KMS-11 (cell line): ENCODE measurements around the gene ZNF394.
A peak's percentile ranks its signal among the peaks of the same experiment; 100 is the strongest.

Experiments
- H2AFZ ChIP-seq: fragments of 200-600 bp; sonication (generic); 2 replicates; pipeline ENCODE4 v1.6.1; 2016; ENCODE audit warnings: antibody characterized with exemption, mixed run types, low read depth
- H3K27ac ChIP-seq: fragments of 200-600 bp; sonication (generic); 2 replicates; pipeline ENCODE4 v1.6.1; 2016; ENCODE audit warnings: mild to moderate bottlenecking, mixed run types
- H3K27me3 ChIP-seq: fragments of 200-600 bp; sonication (generic); 2 replicates; pipeline ENCODE4 v1.6.1; 2017; ENCODE audit warnings: mild to moderate bottlenecking, low read depth, mixed run types, moderate library complexity; ENCODE audit not compliant: insufficient read depth
- H3K36me3 ChIP-seq: fragments of 200-600 bp; sonication (generic); 2 replicates; pipeline ENCODE4 v1.6.1; 2017; ENCODE audit warnings: mild to moderate bottlenecking, mixed run types; ENCODE audit not compliant: insufficient read depth
- H3K4me1 ChIP-seq: fragments of 200-600 bp; sonication (generic); 2 replicates; pipeline ENCODE4 v1.6.1; 2016; ENCODE audit warnings: mild to moderate bottlenecking, low read depth, mixed run types; ENCODE audit not compliant: poor library complexity, severe bottlenecking
- H3K4me2 ChIP-seq: fragments of 200-600 bp; sonication (generic); 2 replicates; pipeline ENCODE4 v1.7.0; 2016; ENCODE audit warnings: mild to moderate bottlenecking, mixed run types
- H3K4me3 ChIP-seq: fragments of 200-600 bp; sonication (generic); IDR thresholded peaks from 2 replicates; pipeline ENCODE4 v1.6.1; 2017; ENCODE audit warnings: low read depth, low read length, mixed read lengths; ENCODE audit not compliant: insufficient read depth
- H3K79me2 ChIP-seq: fragments of 200-600 bp; sonication (generic); 2 replicates; pipeline ENCODE4 v1.6.1; 2016; ENCODE audit warnings: low read depth, mixed run types; ENCODE audit not compliant: insufficient read depth
- H3K9ac ChIP-seq: fragments of 200-600 bp; sonication (generic); 2 replicates; pipeline ENCODE4 v1.6.1; 2016; ENCODE audit warnings: mild to moderate bottlenecking, mixed run types
- H4K20me1 ChIP-seq: fragments of 200-600 bp; sonication (generic); 2 replicates; pipeline ENCODE4 v1.6.1; 2016; ENCODE audit warnings: mild to moderate bottlenecking, mixed run types; ENCODE audit not compliant: insufficient read depth
- CTCF ChIP-seq: fragments of 200-600 bp; sonication (generic); conservative IDR thresholded peaks from 2 replicates; pipeline ENCODE4 v1.6.1; 2017; ENCODE audit warnings: low read depth, mild to moderate bottlenecking, antibody characterized with exemption, low read length, moderate library complexity, mixed read lengths

The ZNF394 gene

GRCh38 chr7:99531354-99531765 is 31.3 kb upstream of the ZNF394 start:
- Histone ChIP-seq H3K27me3 (no peaks in the 10 kb centered on the region), H3K4me3 (no peak overlapping the region), H3K9ac (no peak overlapping the region), H3K79me2 (no peaks in the 10 kb centered on the region), H3K27ac (no peak overlapping the region), H3K4me2 (no peak overlapping the region), H2AFZ (no peak overlapping the region), H4K20me1 (no peaks in the 10 kb centered on the region), H3K36me3 (peaks cover 16% of the 10 kb centered on the region; the same call in 1 of the 2 replicates), H3K4me1 (no peaks in the 10 kb centered on the region)
- TF ChIP-seq CTCF = no peak

GRCh38 chr7:99525713-99526440 is 25.8 kb upstream of the ZNF394 start:
- Histone ChIP-seq H3K79me2 (no peaks in the 10 kb centered on the region), H3K4me1 (no peaks in the 10 kb centered on the region), H3K4me2 (no peak overlapping the region), H2AFZ (no peak overlapping the region), H4K20me1 (no peaks in the 10 kb centered on the region), H3K36me3 (peaks cover 11% of the 10 kb centered on the region), H3K4me3 (no peak overlapping the region), H3K27ac (no peak overlapping the region), H3K27me3 (no peaks in the 10 kb centered on the region), H3K9ac (no peak overlapping the region)
- peak; percentile 27; the same call in 1 of the 2 replicates for TF ChIP-seq CTCF

- no peak overlapping the region for H3K4me3 ChIP-seq
- no peak overlapping the region for H3K4me2 ChIP-seq
- H2AFZ ChIP-seq = no peak overlapping the region
- TF ChIP-seq CTCF = no peak
- H3K36me3 ChIP-seq = no peaks in the 10 kb centered on the region; the same call in none of the 2 replicates
- H3K4me1 ChIP-seq = no peaks in the 10 kb centered on the region
- no peaks in the 10 kb centered on the region for H3K79me2 ChIP-seq
- no peak overlapping the region for H3K9ac ChIP-seq
- no peaks in the 10 kb centered on the region for H3K27me3 ChIP-seq
- no peaks in the 10 kb centered on the region for H4K20me1 ChIP-seq
- H3K27ac ChIP-seq = no peak overlapping the region
Measured at GRCh38 chr7:99521399-99521798, 21.3 kb upstream of the ZNF394 start.

- H3K4me2 ChIP-seq = peak overlapping the region; percentile 40
- no peak overlapping the region for H2AFZ ChIP-seq
- H3K27ac ChIP-seq = no peak overlapping the region; the same call in 1 of the 2 replicates
- H3K4me3 ChIP-seq = no peak overlapping the region
- no peaks in the 10 kb centered on the region for H3K27me3 ChIP-seq
- no peaks in the 10 kb centered on the region for H4K20me1 ChIP-seq
- peaks cover 21% of the 10 kb centered on the region for H3K4me1 ChIP-seq
- TF ChIP-seq CTCF = no peak
- no peak overlapping the region for H3K9ac ChIP-seq
- no peaks in the 10 kb centered on the region; the same call in 1 of the 2 replicates for H3K79me2 ChIP-seq
- peaks cover 6% of the 10 kb centered on the region; the same call in 1 of the 2 replicates for H3K36me3 ChIP-seq
Measured at GRCh38 chr7:99514050-99514449, 14.0 kb upstream of the ZNF394 start.
